Epithelial cell of proximal tubule (primary cell): ENCODE data around the gene FAM25G. TPM values are rescaled to one million over a fixed set of nuclear protein-coding genes. Genes with fewer than 3 reads are reported as not detected.
A peak's percentile ranks its signal among the peaks of the same experiment; 100 is the strongest.

ENCODE experiments used
- DNase-seq: peaks from one replicate; pipeline ENCODE4 v3.0.0-alpha.2; 2011; ENCODE audit warnings: low read depth
- H3K4me3 ChIP-seq: 2 replicates; pipeline ENCODE4 v1.5.1; 2011; ENCODE audit warnings: low read depth, mild to moderate bottlenecking, low read length
- total RNA-seq: library from RNA; depleted of rRNA; stranded (reverse); fragments of >200 nt; gene quantifications from 2 replicates; pipeline ENCODE4 v1.2.3, GENCODE V29; 2015
- TF ChIP-seq, protein P1 (sequence below): conservative IDR thresholded peaks from 2 replicates; pipeline ENCODE4 v1.5.1; 2012; ENCODE audit warnings: low read depth, mild to moderate bottlenecking, low read length

The FAM25G gene
- total RNA-seq, 1 donor from 2014 or later, result not detected

DNA sequence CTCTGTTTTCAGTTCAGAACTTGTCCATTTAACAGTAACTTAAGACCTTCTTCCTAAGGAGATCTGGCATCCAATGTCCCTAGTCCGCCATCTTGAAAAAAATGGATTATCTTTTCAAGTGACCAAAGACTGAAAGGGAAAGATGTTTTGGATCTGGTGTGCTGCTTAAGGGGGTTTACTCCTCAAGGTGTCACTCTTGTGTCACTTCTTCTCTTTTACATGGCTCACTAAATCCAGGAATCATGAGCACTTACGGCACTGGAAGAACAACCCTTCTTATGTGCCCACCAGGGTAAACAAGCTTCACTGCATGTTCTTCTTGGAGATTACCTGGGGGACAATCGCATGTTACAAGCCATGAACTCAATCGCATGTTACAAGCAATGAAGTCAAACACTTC lies 51.3 kb downstream of the FAM25G start:
- TF ChIP-seq, protein P1, sequence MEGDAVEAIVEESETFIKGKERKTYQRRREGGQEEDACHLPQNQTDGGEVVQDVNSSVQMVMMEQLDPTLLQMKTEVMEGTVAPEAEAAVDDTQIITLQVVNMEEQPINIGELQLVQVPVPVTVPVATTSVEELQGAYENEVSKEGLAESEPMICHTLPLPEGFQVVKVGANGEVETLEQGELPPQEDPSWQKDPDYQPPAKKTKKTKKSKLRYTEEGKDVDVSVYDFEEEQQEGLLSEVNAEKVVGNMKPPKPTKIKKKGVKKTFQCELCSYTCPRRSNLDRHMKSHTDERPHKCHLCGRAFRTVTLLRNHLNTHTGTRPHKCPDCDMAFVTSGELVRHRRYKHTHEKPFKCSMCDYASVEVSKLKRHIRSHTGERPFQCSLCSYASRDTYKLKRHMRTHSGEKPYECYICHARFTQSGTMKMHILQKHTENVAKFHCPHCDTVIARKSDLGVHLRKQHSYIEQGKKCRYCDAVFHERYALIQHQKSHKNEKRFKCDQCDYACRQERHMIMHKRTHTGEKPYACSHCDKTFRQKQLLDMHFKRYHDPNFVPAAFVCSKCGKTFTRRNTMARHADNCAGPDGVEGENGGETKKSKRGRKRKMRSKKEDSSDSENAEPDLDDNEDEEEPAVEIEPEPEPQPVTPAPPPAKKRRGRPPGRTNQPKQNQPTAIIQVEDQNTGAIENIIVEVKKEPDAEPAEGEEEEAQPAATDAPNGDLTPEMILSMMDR, result peak; percentile 19
- H3K4me3 ChIP-seq, result no peak overlapping the region
- no peak for DNase-seq

DNA sequence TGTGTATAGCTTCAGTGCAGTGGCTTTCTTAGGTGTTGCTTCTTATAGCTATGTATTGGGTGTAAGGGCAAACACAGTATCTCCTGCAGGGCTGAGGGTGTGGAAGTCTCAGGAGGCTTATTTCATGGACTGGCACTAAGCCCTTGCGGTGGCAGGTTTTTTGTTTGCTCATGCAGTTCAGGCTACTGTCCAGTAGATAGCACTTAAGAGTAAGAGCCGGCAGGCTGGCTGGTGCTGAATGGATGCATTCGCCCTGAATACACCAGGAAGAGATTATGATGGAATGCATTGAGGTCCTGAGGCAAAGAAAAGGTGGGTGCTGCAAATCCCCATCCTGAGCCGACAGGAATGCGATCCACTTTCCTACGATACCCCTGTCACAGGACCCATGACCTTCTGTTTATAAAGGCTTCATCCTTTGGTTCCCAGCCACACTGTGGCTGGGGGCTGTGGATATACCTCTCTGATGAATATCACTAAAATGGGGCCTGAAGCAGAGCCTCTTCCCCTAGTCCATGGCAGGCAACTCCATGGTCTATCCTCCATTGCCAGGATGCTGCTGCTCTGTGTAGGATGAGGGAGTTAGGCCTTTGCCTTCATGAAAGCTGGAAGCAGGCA lies 52.5 kb downstream of the FAM25G start:
- H3K4me3 ChIP-seq, result no peak overlapping the region
- TF ChIP-seq, protein P1, result peak; percentile 78
- peak; percentile 15 for DNase-seq

Other genes starting within 250 kb of the FAM25G start
- gene GDF10, start 191.5 kb downstream of the FAM25G start, total RNA-seq, result not detected in 2 replicates
- not detected in 2 replicates for gene GDF2, start 169.2 kb downstream of the FAM25G start, total RNA-seq
- not detected in 2 replicates for gene RBP3, start 143.3 kb downstream of the FAM25G start, total RNA-seq
- gene ZNF488, start 107.4 kb downstream of the FAM25G start, total RNA-seq, result 0.63 and 2.1 TPM in 2 replicates
- gene ANXA8, start 7.6 kb downstream of the FAM25G start, total RNA-seq, result 1.4 and 6.0 TPM in 2 replicates
- 1.8 and 7.1 TPM in 2 replicates for gene AGAP9, start 31.9 kb upstream of the FAM25G start, total RNA-seq